Heart left ventricle (tissue), 16 donors: ENCODE measurements around the gene RAD51B. TPM values are rescaled to one million over a fixed set of nuclear protein-coding genes. Genes with fewer than 3 reads are reported as not detected.
"Not testable (repeated sequence)": the region's sequence is repeated elsewhere in the genome, so short reads cannot be mapped to it uniquely, and the experiment has no call there.

Experiments
- ATAC-seq, 4 donors: fragments of 200-7000 bp; cut with Tn5 transposase; one replicate each; pipeline ENCODE4 v1.9.1; 2020 to 2022; ENCODE audit warnings: moderate library complexity in 4 of 4, mild to moderate bottlenecking in 3 of 4, moderate number of reproducible peaks in 1 of 4
- DNase-seq, 5 donors: peaks; one replicate each; pipeline ENCODE4 v3.0.0-alpha.2; 2020
- H3K27ac ChIP-seq, 12 donors: fragments of 200-600 bp; sonication (generic) in 4 of 12; one replicate each; pipeline versions ENCODE4 v1.5.0 to v1.8.0; 2016 to 2022; ENCODE audit warnings: mild to moderate bottlenecking in 2 of 12
- H3K27me3 ChIP-seq, 9 donors: fragments of 200-600 bp; sonication (generic) in 2 of 9; one replicate each; pipeline versions ENCODE4 v1.5.1 to v1.8.0; 2016 to 2022; ENCODE audit warnings: mild to moderate bottlenecking in 3 of 9
- H3K36me3 ChIP-seq, 9 donors: fragments of 200-600 bp; sonication (generic) in 2 of 9; one replicate each; pipeline versions ENCODE4 v1.5.0 to v1.8.0; 2018 to 2022; ENCODE audit warnings: mild to moderate bottlenecking in 2 of 9
- H3K4me1 ChIP-seq, 12 donors: fragments of 200-600 bp; sonication (generic) in 4 of 12; one replicate each; pipeline versions ENCODE4 v1.5.0 to v1.8.0; 2016 to 2022; ENCODE audit warnings: mild to moderate bottlenecking in 3 of 12
- H3K4me3 ChIP-seq, 12 donors: fragments of 200-600 bp; sonication (generic) in 4 of 12; one replicate each; pipeline versions ENCODE4 v1.5.0 to v1.8.0; 2017 to 2022; ENCODE audit warnings: mild to moderate bottlenecking in 9 of 12, moderate library complexity in 4 of 12
- H3K9me3 ChIP-seq, 12 donors: fragments of 200-600 bp; sonication (generic) in 4 of 12; one replicate each; pipeline versions ENCODE4 v1.5.0 to v1.8.0; 2016 to 2022; ENCODE audit warnings: mild to moderate bottlenecking in 1 of 12
- POLR2A ChIP-seq, 2 donors: fragments of 450-650 bp; IDR thresholded peaks; one replicate each; pipeline ENCODE4 v1.6.1; 2017; ENCODE audit warnings: antibody characterized with exemption in 2 of 2, mild to moderate bottlenecking in 2 of 2, moderate library complexity in 2 of 2
- WGBS, 4 donors: extraction: QIAGEN DNeasy Blood & Tissue Kit in 2 of 4; methylation state at CpG; one replicate each; pipeline versions ENCODE4 v1.1.5 to v1.1.7; 2013 to 2018; 5-methylcytosine and 5-hydroxymethylcytosine counted together
- intact Hi-C, 10 donors: fragments of 100-400 bp; cut with DNase I; formaldehyde crosslinking; loops; one replicate each; pipeline versions ENCODE4 v1.11.1 to v1.14.2; 2022
- polyA plus RNA-seq, 2 donors: library from polyadenylated mRNA; stranded (reverse); fragments of 200-250 nt; gene quantifications; one replicate each; pipeline ENCODE4 v1.2.3, GENCODE V29; 2013
- total RNA-seq, 9 donors: library from RNA; depleted of rRNA in 2 of 9; stranded (reverse); fragments of >200 nt in 2 of 9; fragmentation: NEBNext Ultra II Directional in 3 of 9; extraction: Animal tissue kit (Norgen Biotek cat#: 25700) in 3 of 9; gene quantifications; one replicate each; pipeline versions ENCODE4 v1.1.0 to v1.2.4, GENCODE V29; 2016 to 2023
- TF ChIP-seq, protein P1 (sequence below), 12 donors: fragments of 200-600 bp; sonication (generic) in 4 of 12; IDR thresholded peaks; one replicate each; pipeline versions ENCODE4 v1.5.0 to v1.8.0; 2018 to 2022; ENCODE audit warnings: antibody characterized with exemption in 12 of 12, mild to moderate bottlenecking in 5 of 12
- donor health status: ischemic (EF 13 %, LVEDD 7.1; RV severe dilation, severe dysfunction).
- donor health status: healthy with polysubstance abuse.
- donor health status: DM: no; HTN: yes; CAD: no.
- donor health status: DM: no; HTN: no; CAD: no.
- donor health status: ischemic (EF 25% LVEDD 6.9; RV normal size, moderate dysfunction).
- donor health status: ischemic (EF 25% LVEDD 5.7; RV mildly dilated, moderate dysfunction).
- donor health status: healthy.
- donor health status: DM: yes; HTN: yes; CAD: no.
- donor health status: ischemic (EF 35%, LVEDD 5.7; RV mildly dilated, moderate dysfunction).
- donor health status: nonischemic (EF 11% LVEDD 7.7; RV severe dilation, severe dysfunction).
- donor health status: DM: yes; HTN: yes; CAD: no.
- donor health status: PGD.
- donor health status: ischemic (EF 29% LVEDD 5.4; RV normal size, mild dysfunction).
- donor health status: nonischemic (EF 23%, LVEDD 6.1; RV moderate dilation, normal function).

The RAD51B gene
- total and polyA plus RNA-seq, 11 donors = 1.3 to 11.3 (median 3.2) TPM

DNA sequence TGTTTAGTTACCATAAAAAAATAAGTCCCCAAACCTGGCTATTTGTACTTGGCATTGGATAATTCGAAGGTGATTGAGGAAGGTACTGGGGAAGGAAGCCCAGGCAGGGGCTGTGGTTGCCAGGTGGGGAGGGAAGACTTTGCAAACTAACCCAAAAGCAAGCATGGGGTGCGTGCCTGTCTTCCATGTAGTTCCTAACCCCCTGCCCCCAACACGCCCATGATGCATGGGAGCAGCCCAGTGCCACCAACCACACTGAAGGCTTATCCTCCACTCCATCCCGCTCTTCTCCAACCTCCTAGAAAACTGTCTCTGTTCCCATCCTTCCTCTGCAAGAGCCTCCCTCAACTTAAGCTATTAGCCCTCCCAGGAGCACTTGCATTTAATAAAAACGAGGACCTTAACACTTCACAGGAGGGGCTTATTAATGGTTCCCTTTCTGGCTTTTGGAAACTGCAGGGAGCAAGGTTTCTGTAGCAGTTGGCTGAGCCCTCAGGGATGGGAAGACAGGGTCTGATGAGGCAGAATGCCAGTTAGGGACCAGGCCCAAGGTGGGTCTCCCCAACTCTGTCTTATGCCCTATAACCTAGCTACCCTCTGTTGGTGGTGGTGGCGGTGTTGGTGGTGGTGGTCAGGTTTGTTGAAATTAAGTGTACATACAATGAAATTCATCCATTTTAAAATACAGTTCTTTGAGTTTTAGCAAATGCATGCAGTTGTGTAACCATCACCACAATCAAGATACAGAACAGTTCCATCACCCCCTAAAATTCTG, 877.3 kb downstream of the RAD51B start:
- Histone ChIP-seq H3K36me3 (no peaks in the 10 kb centered on the region), H3K27ac (no peak overlapping the region), H3K4me3 (no peak overlapping the region), H3K4me1 (peaks cover 0 to 36% (median 14%) of the 10 kb centered on the region in 12 donors), H3K27me3 (no peaks in the 10 kb centered on the region), H3K9me3 (peaks cover 0 to 5% (median 0%) of the 10 kb centered on the region in 12 donors)
- DNase-seq (no peak), ATAC-seq (no peak)
- TF ChIP-seq, protein P1, sequence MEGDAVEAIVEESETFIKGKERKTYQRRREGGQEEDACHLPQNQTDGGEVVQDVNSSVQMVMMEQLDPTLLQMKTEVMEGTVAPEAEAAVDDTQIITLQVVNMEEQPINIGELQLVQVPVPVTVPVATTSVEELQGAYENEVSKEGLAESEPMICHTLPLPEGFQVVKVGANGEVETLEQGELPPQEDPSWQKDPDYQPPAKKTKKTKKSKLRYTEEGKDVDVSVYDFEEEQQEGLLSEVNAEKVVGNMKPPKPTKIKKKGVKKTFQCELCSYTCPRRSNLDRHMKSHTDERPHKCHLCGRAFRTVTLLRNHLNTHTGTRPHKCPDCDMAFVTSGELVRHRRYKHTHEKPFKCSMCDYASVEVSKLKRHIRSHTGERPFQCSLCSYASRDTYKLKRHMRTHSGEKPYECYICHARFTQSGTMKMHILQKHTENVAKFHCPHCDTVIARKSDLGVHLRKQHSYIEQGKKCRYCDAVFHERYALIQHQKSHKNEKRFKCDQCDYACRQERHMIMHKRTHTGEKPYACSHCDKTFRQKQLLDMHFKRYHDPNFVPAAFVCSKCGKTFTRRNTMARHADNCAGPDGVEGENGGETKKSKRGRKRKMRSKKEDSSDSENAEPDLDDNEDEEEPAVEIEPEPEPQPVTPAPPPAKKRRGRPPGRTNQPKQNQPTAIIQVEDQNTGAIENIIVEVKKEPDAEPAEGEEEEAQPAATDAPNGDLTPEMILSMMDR (IDR thresholded peaks at IDR 0.05) = no peak
- TF ChIP-seq POLR2A (IDR thresholded peaks at IDR 0.05) = no peak
- intact Hi-C loops = no loop called here
- WGBS, 4 donors = 95 to 97% (median 96%) methylated on average over 6 of the region's 6 CpGs

GRCh38 chr14:68698773-68699172, 879.2 kb downstream of the RAD51B start:
- H3K27ac ChIP-seq, intact Hi-C loops, DNase-seq, H3K27me3 ChIP-seq, H3K9me3 ChIP-seq, H3K4me3 ChIP-seq, ATAC-seq, H3K36me3 ChIP-seq: not testable (repeated sequence)
- peaks cover 0 to 30% (median 10%) of the 10 kb centered on the region in 12 donors for H3K4me1 ChIP-seq
- WGBS, 4 donors = 96 to 97% (median 97%) methylated on average over 14 of the region's 14 CpGs

GRCh38 chr14:68701001-68701741, 881.6 kb downstream of the RAD51B start:
- Histone ChIP-seq H3K27me3 (no peaks in the 10 kb centered on the region), H3K4me1 (peaks cover 0 to 25% (median 5%) of the 10 kb centered on the region in 12 donors), H3K4me3 (no peak overlapping the region), H3K27ac (no peak overlapping the region), H3K36me3 (no peaks in the 10 kb centered on the region), H3K9me3 (peaks cover 0 to 5% (median 0%) of the 10 kb centered on the region in 12 donors)
- ATAC-seq (no peak), DNase-seq (no peak)
- 93 to 99% (median 98%) methylated on average over 6 of the region's 6 CpGs for WGBS, 4 donors
- no peak for TF ChIP-seq POLR2A (IDR thresholded peaks at IDR 0.05)
- TF ChIP-seq, protein P1 (IDR thresholded peaks at IDR 0.05) = no peak
- intact Hi-C loops = no loop called here

GRCh38 chr14:68702135-68702534, 882.6 kb downstream of the RAD51B start:
- 96 to 100% (median 97%) methylated on average over 2 to 4 of the region's 4 CpGs for WGBS, 4 donors

More at GRCh38 chr14:68702135-68702534, 882.6 kb downstream of the RAD51B start:
- Histone ChIP-seq H3K9me3 (peaks cover 0 to 5% (median 0%) of the 10 kb centered on the region in 12 donors), H3K36me3 (no peaks in the 10 kb centered on the region), H3K4me3 (no peak overlapping the region), H3K27ac (no peak overlapping the region), H3K4me1 (peaks cover 0 to 25% (median 9%) of the 10 kb centered on the region in 12 donors), H3K27me3 (no peaks in the 10 kb centered on the region)
- ATAC-seq (no peak), DNase-seq (no peak)
- TF ChIP-seq, protein P1 (IDR thresholded peaks at IDR 0.05) = no peak
- intact Hi-C loops = no loop called here
